Adrenal gland (tissue), 5 donors: ENCODE measurements around the gene TPO.

ENCODE experiments used
- POLR2A ChIP-seq, 2 donors: fragments of 450-650 bp; IDR thresholded peaks; one replicate each; pipeline ENCODE4 v1.6.1; 2017; ENCODE audit warnings: antibody characterized with exemption in 2 of 2, mild to moderate bottlenecking in 2 of 2, moderate library complexity in 1 of 2
- TF ChIP-seq, protein P1 (sequence below), 6 experiments: fragments of 450-650 bp in 4 of 6; fragments of 200-600 bp in 2 of 6; sonication (generic) in 1 of 6; IDR thresholded peaks; 1 replicate in 5 of 6; 2 replicates in 1 of 6; pipeline versions ENCODE4 v1.5.1 to v1.8.0; 2016 to 2021; ENCODE audit warnings: antibody characterized with exemption in 6 of 6, mild to moderate bottlenecking in 2 of 6, moderate library complexity in 1 of 6
- donor health status: DM: no; HTN: no; CAD: no.

DNA sequence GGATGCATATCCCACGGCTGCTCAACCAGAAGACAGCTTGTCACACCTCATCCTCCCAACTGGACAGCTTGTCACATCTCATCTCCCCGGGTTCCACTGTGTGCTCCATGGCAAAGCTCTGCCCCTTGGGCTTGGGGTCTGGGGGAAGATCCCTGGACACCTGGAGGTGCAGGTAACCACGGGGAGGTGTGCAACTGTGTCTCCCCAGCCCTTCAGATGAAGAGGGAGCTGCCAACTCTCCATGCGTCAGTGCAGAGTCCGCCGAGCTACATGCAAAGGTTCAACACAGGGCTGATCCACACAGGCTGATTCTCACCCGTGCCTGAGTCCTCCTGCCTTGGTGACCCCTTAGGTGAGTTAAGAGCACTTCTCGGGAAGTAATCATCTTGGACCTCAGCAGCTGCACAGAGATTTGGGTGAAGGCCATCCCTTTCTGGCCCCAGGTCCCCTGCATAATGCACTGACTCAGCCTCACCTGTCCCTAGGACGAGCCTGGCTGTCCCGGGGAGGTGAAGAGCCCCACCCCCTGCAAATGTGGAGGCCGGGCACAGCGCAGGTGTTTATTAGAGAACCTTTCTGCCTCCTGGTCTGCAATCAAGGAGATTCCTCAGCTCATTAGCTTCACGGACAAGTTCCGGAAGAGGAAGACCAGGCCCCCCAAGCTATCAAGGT, 173.1 kb downstream of the TPO start:
- TF ChIP-seq, protein P1, sequence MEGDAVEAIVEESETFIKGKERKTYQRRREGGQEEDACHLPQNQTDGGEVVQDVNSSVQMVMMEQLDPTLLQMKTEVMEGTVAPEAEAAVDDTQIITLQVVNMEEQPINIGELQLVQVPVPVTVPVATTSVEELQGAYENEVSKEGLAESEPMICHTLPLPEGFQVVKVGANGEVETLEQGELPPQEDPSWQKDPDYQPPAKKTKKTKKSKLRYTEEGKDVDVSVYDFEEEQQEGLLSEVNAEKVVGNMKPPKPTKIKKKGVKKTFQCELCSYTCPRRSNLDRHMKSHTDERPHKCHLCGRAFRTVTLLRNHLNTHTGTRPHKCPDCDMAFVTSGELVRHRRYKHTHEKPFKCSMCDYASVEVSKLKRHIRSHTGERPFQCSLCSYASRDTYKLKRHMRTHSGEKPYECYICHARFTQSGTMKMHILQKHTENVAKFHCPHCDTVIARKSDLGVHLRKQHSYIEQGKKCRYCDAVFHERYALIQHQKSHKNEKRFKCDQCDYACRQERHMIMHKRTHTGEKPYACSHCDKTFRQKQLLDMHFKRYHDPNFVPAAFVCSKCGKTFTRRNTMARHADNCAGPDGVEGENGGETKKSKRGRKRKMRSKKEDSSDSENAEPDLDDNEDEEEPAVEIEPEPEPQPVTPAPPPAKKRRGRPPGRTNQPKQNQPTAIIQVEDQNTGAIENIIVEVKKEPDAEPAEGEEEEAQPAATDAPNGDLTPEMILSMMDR (IDR thresholded peaks at IDR 0.05): no peak
- TF ChIP-seq POLR2A (IDR thresholded peaks at IDR 0.05): no peak
